ENCODE measurements around the gene KCTD11.
A peak's percentile ranks its signal among the peaks of the same experiment; 100 is the strongest.

Gene KCTD11
- total RNA-seq: 4.8 to 9.5 (median 6.0) reads per million in 3 experiments

GRCh38 chr17:7351665-7352502 lies at the start of gene KCTD11:
Gene KCTD11, plus strand, starts transcription at chr17:7352162.
- DNase-seq: peak; percentile 75

GRCh38 chr17:7304179-7304578 lies 47.8 kb upstream of the KCTD11 start:
- no peak for DNase-seq

GRCh38 chr17:7306911-7307685 lies 44.9 kb upstream of the KCTD11 start, which contains the start of gene EIF5A:
Gene EIF5A, plus strand, starts transcription at chr17:7307628. Its CDS starts 2,008 bp downstream, at chr17:7309636.
- DNase-seq: peak; percentile 100

- DNase-seq: no peak
Measured at GRCh38 chr17:7307686-7308624, 44.0 kb upstream of the KCTD11 start.

- DNase-seq: peak; percentile 91
Measured at GRCh38 chr17:7308625-7309433, 43.1 kb upstream of the KCTD11 start.

GRCh38 chr17:7309628-7310027 lies 42.3 kb upstream of the KCTD11 start:
- no peak for DNase-seq

GRCh38 chr17:7311110-7311705 lies 40.8 kb upstream of the KCTD11 start:
- no peak for DNase-seq

GRCh38 chr17:7312432-7313087 lies 39.4 kb upstream of the KCTD11 start:
- no peak for DNase-seq

GRCh38 chr17:7313088-7313889 lies 38.7 kb upstream of the KCTD11 start:
- no peak for DNase-seq

GRCh38 chr17:7313890-7314718 lies 37.9 kb upstream of the KCTD11 start:
- DNase-seq: no peak

- peak; percentile 91 for DNase-seq
Measured at GRCh38 chr17:7314719-7315569, 37.0 kb upstream of the KCTD11 start, which contains the start of gene GPS2. Gene GPS2, minus strand, starts transcription at chr17:7315360. Its CDS starts 308 bp downstream, at chr17:7315052.

GRCh38 chr17:7315570-7316235 lies 36.3 kb upstream of the KCTD11 start:
- DNase-seq: no peak

- no peak for DNase-seq
Measured at GRCh38 chr17:7317161-7317803, 34.7 kb upstream of the KCTD11 start.

GRCh38 chr17:7318121-7318860 lies 33.7 kb upstream of the KCTD11 start:
- DNase-seq: no peak

- DNase-seq: no peak
Measured at GRCh38 chr17:7321466-7321865, 30.5 kb upstream of the KCTD11 start.
